ENCODE data around the gene KIF2A. TPM values are rescaled to one million over a fixed set of nuclear protein-coding genes. Genes with fewer than 3 reads are reported as not detected.

Gene KIF2A
- total RNA-seq, 1 donor from 2014 or later = 53.4 TPM

DNA sequence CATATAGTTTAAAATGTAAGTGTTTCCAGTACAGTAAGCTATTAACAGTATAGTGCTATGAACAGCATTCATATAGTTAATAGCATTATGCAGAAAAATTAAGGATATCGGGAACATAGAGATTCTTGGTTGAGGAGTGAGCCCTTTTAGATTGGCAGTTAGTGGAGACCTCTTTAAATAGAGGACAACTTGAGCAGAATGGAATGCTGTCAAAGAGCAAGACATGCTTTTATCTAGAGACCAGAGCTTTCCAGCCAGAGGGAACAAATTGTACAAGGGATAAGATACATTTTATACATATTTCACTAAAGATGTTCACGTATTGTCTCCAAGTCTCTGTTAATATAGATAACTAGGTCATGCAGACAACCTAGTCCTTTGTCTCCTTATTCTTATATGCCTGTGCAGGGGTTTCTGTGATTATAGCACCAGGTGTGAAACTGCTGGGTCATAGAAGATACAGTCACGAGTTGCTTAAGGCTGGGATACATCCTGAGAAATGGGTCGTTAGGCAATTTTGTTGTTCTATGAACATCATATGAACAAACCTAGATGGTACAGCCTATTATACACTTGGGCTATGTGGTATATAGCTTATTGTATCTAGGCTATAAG is 112.6 kb downstream of the KIF2A start:
- DNase-seq (ENCODE audit: low read depth) = no peak
- no peaks in the 10 kb centered on the region for H3K27me3 ChIP-seq (ENCODE audit: control insufficient read depth, insufficient read depth, low read length)
- H3K36me3 ChIP-seq (ENCODE audit: control insufficient read depth, insufficient read depth, low read length) = no peaks in the 10 kb centered on the region
- TF ChIP-seq, protein P1, sequence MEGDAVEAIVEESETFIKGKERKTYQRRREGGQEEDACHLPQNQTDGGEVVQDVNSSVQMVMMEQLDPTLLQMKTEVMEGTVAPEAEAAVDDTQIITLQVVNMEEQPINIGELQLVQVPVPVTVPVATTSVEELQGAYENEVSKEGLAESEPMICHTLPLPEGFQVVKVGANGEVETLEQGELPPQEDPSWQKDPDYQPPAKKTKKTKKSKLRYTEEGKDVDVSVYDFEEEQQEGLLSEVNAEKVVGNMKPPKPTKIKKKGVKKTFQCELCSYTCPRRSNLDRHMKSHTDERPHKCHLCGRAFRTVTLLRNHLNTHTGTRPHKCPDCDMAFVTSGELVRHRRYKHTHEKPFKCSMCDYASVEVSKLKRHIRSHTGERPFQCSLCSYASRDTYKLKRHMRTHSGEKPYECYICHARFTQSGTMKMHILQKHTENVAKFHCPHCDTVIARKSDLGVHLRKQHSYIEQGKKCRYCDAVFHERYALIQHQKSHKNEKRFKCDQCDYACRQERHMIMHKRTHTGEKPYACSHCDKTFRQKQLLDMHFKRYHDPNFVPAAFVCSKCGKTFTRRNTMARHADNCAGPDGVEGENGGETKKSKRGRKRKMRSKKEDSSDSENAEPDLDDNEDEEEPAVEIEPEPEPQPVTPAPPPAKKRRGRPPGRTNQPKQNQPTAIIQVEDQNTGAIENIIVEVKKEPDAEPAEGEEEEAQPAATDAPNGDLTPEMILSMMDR (IDR thresholded peaks at IDR 0.05; ENCODE audit: insufficient read depth, low read length, poor library complexity, severe bottlenecking) = no peak
- H3K4me3 ChIP-seq (ENCODE audit: low read depth, low read length) = no peak overlapping the region

DNA sequence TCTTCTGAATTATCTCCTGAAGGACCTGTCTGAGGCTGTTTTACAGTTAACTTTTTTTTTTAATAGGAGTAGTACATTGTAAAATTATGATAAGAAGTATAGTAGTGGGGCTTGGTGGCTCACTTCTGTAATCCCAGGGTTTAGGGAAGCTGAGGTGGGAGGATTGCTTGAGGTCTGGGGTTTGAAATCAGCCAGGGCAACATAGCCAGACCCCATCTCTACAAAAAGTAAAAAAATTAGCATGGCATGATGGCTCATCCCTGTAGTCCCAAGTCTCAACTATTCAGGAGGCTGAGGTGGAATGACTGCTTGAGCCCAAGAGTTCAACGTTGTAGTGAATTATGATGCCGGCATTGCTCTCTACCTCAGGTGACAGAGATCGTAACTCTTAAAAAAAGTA is 113.6 kb downstream of the KIF2A start:
- H3K36me3 ChIP-seq (ENCODE audit: control insufficient read depth, insufficient read depth, low read length) = no peaks in the 10 kb centered on the region
- TF ChIP-seq, protein P1 (IDR thresholded peaks at IDR 0.05; ENCODE audit: insufficient read depth, low read length, poor library complexity, severe bottlenecking) = no peak
- no peaks in the 10 kb centered on the region for H3K27me3 ChIP-seq (ENCODE audit: control insufficient read depth, insufficient read depth, low read length)
- DNase-seq (ENCODE audit: low read depth) = no peak
- no peak overlapping the region for H3K4me3 ChIP-seq (ENCODE audit: low read depth, low read length)

DNA sequence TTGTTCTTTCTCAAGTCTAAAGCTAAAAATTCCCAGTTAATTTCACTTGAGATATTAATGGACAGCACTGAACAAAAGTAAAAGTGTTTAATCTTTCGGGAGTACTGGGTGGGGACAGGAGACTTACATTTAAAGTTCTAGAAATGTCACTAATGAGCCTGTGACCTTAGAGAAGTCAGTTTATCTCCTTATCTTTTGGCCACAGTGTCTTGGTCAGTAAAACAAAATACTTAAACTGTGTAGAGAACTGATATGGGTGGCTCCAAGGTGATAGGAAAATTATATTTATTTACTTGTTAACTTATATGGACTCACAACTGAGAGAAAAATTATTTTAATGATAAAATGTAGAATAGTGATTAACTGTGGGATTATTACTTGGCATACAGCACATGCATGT is 115.4 kb downstream of the KIF2A start:
- Histone ChIP-seq H3K4me3 (ENCODE audit: low read depth, low read length) (no peak overlapping the region), H3K27me3 (ENCODE audit: control insufficient read depth, insufficient read depth, low read length) (no peaks in the 10 kb centered on the region), H3K36me3 (ENCODE audit: control insufficient read depth, insufficient read depth, low read length) (no peaks in the 10 kb centered on the region)
- TF ChIP-seq, protein P1 (IDR thresholded peaks at IDR 0.05; ENCODE audit: insufficient read depth, low read length, poor library complexity, severe bottlenecking) = no peak
- no peak for DNase-seq (ENCODE audit: low read depth)

DNA sequence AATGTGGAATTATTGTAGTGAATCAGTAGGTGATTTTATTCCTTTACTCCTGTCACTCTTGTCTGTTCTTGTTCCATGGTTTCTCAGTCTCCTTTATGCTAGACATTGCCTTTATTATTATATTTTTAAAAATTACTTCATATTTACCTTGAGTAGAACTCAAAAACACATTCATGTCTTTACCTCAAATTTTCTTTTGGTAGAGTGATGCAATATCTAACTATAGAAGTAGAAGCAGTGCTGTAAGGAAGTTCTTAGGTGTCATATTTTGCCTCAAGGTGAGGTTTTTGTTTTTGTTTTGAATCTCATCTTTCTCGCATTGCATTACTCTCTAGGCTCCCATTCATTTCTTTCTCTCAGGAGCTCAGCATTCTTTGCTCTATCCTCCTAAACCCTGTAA is 118.8 kb downstream of the KIF2A start:
- no peaks in the 10 kb centered on the region for H3K36me3 ChIP-seq (ENCODE audit: control insufficient read depth, insufficient read depth, low read length)
- no peak for DNase-seq (ENCODE audit: low read depth)
- TF ChIP-seq, protein P1 (IDR thresholded peaks at IDR 0.05; ENCODE audit: insufficient read depth, low read length, poor library complexity, severe bottlenecking) = no peak
- H3K27me3 ChIP-seq (ENCODE audit: control insufficient read depth, insufficient read depth, low read length) = no peaks in the 10 kb centered on the region
- no peak overlapping the region for H3K4me3 ChIP-seq (ENCODE audit: low read depth, low read length)

DNA sequence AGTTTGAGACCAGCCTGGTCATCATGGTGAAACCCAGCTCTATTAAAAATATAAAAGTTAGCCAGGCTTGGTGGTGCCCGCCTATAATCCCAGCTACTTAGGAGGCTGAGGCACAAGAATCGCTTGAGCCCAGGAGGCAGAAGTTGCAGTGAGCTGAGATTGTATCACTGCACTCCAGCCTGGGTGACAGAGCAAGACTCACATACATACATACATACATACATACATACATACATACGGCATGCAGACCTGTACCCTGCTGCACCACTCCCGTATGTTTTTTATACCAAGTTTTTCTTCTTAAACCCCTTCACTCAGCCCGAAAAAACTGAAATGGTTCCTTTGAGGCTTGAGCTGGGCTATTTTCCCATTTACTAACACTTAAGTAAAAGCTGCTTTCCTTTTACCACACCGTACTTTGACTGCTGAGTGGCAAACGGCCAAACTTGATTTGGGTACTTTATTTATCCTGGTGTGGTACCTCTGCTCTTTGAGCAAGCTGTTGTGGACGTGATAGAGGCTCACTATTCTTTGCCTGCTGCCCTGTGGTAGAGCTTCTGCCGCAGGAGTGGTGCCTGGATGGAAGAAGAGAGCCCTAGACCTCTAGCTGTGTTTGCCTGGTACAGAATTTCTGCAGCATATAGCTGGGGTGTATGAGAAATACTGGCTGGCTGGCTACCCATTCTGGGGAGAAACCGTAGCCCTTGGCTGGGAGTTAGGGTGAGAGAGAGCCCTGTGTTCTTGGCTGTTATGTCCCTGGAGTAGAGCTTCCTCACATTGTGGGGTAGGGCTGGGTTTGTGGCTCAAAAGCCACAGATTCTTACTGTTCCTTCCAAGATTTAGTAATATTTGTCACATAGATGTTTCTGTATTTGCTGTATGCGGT is 126.0 kb downstream of the KIF2A start:
- H3K36me3 ChIP-seq (ENCODE audit: control insufficient read depth, insufficient read depth, low read length) = no peaks in the 10 kb centered on the region
- no peak for DNase-seq (ENCODE audit: low read depth)
- TF ChIP-seq, protein P1 (IDR thresholded peaks at IDR 0.05; ENCODE audit: insufficient read depth, low read length, poor library complexity, severe bottlenecking) = no peak
- no peak overlapping the region for H3K4me3 ChIP-seq (ENCODE audit: low read depth, low read length)
- no peaks in the 10 kb centered on the region for H3K27me3 ChIP-seq (ENCODE audit: control insufficient read depth, insufficient read depth, low read length)

Measured in kidney epithelial cell (primary cell).